B cell (primary cell): Measurements from ENCODE around the gene ARMC5.

Experiments
- EZH2 ChIP-seq: IDR thresholded peaks from 2 replicates; pipeline ENCODE4 v1.6.1; 2012; ENCODE audit warnings: borderline replicate concordance, low read depth, mild to moderate bottlenecking, moderate library complexity, low read length; ENCODE audit not compliant: insufficient read depth, poor library complexity, severe bottlenecking
- TF ChIP-seq, protein P1 (sequence below): fragments of 200-600 bp; IDR thresholded peaks from one replicate; pipeline ENCODE4 v1.8.0; 2022; ENCODE audit warnings: antibody characterized with exemption, mild to moderate bottlenecking

- TF ChIP-seq, protein P1, sequence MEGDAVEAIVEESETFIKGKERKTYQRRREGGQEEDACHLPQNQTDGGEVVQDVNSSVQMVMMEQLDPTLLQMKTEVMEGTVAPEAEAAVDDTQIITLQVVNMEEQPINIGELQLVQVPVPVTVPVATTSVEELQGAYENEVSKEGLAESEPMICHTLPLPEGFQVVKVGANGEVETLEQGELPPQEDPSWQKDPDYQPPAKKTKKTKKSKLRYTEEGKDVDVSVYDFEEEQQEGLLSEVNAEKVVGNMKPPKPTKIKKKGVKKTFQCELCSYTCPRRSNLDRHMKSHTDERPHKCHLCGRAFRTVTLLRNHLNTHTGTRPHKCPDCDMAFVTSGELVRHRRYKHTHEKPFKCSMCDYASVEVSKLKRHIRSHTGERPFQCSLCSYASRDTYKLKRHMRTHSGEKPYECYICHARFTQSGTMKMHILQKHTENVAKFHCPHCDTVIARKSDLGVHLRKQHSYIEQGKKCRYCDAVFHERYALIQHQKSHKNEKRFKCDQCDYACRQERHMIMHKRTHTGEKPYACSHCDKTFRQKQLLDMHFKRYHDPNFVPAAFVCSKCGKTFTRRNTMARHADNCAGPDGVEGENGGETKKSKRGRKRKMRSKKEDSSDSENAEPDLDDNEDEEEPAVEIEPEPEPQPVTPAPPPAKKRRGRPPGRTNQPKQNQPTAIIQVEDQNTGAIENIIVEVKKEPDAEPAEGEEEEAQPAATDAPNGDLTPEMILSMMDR, result no peak
- no peak for TF ChIP-seq EZH2
Measured at GRCh38 chr16:31441956-31442355, 17.3 kb upstream of the ARMC5 start.
